NCI-H2196 treated with DMSO at 0.1 percent for 48 hours (cell line): ENCODE results near the gene MAN1B1.
"Not testable (repeated sequence)": the region's sequence is repeated elsewhere in the genome, so short reads cannot be mapped to it uniquely, and the experiment has no call there.

Experiments used
- DNase-seq: peaks from one replicate; lab custom pipeline; 2025; ENCODE audit not compliant: unreplicated experiment; lab: John Stamatoyannopoulos, UW

MAN1B1 gene

GRCh38 chr9:137126786-137127185 is 40.0 kb downstream of the MAN1B1 start:
- no peak for DNase-seq

GRCh38 chr9:137127301-137128157 is 40.7 kb downstream of the MAN1B1 start:
- no peak for DNase-seq

DNA sequence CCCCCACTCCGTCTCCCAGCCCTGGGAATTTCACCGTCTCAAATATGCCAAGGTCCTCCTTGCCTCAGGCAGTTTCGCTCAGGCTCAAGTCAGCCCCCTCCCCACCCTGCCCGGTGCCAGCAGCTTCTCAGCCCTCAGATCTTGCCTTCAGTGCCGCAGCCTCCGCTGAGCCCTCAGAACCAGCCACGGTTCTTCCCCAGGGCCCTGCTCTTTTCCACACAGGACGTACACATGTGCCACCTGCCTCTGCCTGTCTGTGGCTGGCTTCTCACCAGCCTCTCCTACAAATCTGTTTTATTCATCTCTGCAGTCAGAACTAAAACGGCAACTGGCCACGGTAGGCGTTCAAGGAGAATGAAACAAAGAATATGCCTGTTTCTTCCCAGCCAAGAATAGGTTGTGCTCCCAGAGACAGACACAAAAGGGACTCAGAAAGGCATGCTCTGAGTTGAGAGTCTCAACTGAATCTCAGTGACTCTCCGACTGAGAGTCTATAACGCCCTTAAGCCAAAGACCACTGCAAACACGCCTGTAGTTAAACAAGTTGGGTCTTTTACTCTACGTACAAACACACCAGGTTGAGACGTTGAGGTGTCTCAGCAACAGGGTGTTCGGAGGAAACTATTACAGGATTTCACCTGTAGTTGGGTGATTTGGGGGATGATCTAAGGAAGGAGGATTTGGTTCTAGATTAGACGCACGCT is 41.5 kb downstream of the MAN1B1 start:
- DNase-seq: no peak

DNA sequence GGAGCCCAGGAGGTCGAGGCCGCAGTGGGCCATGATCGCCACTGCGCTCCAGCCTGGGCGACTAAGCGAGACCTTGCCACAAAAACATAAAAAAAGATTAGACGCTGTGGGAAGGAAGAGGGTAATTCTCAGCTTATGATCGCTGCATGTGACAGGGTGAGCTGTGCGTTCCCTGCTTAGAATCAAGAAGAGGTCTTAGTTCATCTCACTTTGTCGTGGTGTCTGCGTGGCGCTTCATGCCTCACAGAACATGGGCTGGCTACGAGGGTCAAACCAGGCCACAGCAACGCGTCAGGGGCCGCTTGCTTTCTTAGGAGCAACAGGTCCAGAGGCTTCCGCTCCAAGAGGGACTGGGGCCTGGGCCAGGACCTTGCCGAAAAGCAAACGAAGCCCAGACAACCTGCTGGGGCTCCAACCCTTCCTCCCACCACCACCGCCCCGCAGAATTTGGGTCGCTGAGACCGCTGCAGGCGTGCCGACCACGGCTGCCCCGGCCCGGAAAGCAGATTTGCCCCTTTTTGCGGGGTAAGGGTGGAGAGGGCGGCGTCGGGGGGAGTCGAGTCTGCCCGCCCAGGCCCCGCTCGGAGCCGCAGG is 42.2 kb downstream of the MAN1B1 start:
- no peak for DNase-seq

DNA sequence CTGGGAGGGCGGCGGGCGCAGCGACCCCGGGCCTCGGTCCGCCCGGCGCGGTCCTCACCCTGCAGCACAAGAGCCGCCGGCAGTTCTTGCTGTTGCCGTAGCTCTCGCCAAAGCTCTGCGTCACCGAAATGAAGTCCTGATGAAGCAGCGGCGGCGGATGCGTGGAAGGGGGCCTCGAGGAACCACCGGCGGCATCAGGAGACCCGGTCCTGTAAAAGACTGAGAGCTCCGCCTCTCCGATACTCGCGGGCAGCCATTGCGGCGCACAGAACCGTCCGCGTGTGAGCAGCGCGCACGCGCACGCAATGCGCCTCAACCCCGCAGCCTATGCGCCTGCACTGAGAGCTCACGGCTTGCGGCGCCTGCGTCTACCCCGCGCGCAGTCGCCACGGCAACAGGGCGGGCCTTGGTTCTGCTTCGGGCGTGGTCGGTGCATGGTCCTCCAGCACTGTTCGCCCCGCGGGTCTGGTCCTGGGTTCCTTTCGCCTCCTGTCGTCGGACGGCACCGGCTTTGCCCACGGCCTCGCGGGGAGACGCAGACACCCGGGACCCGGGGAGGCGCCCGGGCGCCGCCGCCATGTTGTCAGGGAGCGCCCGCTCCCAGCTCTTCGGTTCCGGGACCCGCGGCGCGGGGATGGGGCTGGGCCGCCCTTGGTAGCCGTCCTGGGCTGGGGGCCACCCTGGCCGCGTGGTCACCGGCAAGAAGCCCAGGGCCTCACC is 42.8 kb downstream of the MAN1B1 start:
- peak; percentile 82 for DNase-seq

DNA sequence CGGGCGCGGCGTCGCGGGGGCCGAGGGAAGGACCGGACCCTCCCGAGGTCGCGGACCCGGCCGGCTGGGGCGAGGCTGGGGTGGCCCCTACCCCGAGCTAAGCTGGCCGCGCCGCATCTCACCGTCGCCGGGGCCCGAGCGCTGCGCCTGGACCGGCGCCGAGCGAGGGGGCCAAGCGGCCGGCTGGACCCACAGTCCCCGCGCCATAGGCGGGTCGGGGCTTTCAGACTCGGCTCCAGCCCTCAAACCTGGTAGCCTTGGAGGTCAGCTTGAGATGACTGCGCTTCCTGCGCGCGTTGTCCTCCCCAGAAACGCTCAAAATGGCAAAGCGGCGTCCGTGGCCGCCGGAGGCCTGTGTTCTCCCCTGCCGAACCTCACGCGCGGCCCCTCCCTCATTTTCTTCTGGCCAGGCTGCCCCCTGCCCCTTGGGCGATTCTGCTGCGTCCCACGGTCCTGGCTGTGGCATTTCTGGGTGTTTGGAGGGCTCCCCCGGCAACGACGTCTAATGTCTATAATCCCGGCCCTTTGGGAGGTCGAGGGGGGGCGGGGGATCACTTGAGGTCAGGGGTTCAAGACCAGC is 43.5 kb downstream of the MAN1B1 start:
- no peak for DNase-seq

GRCh38 chr9:137134191-137134590 is 47.4 kb downstream of the MAN1B1 start:
- DNase-seq: no peak

DNA sequence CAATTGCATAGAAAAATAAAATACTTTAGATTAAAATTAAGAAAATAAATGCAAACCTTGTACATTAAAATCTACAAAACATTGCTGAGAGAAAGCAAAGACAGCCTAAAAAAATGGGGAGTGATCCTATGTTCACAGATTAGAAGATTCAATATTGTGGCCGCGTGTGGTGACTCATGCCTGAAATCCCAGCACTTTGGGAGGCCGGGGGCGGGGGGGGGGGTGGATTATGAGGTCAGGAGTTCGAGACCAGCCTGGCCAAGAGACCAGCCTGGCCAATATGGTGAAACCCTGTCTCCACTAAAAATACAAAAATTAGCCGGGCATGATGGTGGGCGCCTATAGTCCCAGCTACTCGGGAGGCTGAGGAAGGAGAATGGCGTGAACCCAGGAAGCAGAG is 48.4 kb downstream of the MAN1B1 start:
- not testable (repeated sequence) for DNase-seq

DNA sequence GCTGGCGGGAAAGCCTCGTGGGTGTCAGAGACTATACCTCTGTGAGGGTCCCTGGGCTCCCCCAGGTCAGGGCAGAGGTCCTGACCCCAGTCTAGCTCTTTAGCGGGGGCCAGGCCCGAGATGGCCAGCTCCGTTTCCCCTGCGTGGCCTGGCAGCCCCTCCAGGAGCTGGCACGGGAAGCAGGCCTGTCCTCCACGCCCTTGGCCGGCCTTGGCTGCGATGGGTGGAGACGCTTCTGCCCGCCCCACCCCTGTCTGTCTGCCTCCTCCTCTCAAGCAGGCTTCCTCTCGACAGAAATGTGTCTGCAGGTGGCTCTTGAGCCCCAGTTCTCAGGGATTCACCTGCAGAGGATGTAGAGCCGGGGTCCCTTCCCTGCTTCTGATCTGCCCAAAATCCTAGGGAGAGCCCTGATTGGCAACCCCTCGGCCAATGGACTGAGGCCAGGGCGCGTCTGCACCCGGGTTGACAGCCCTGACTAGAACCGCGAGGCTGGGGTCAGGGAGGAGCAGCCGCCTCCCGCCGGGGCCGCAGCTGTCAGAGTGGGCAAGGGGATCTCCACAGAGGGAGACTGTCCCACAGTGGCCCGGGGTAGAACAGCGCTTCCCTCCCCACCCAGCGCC is 49.6 kb downstream of the MAN1B1 start:
- DNase-seq: no peak

DNA sequence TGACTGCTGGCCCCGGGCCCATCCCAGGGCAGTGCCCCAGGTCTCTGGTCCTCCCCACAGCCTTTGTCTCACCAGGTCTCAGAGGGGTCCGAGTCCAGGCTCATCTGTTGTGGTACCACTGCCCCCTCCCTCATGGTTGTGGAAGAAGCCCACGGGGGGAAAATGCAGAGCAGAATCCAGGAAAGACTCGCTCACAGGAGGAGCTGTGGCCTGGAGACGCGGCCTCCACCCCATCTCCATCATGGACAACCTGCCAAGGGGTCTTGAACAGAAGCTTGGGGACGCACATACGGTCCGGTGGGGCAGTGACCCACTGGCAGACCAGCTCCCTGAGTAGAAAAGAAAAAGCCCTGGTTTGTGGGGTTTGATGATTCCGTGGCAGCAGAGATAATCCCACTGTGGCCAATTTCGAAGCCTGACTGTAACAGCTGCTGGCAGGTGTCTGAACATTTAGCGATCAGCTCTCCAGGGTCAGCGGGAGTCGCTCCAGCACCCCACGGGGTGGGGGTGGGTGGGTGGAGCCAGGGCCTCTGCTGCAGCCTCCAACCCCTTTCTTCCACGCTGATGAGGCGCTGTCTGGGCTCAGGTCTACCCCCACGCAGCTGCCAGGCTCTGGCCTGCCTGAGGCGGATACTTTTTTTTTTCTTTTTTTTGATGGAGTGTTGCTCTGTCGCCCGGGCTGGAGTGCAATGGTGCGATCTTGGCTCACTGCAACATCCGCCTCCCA is 50.3 kb downstream of the MAN1B1 start:
- no peak for DNase-seq

DNA sequence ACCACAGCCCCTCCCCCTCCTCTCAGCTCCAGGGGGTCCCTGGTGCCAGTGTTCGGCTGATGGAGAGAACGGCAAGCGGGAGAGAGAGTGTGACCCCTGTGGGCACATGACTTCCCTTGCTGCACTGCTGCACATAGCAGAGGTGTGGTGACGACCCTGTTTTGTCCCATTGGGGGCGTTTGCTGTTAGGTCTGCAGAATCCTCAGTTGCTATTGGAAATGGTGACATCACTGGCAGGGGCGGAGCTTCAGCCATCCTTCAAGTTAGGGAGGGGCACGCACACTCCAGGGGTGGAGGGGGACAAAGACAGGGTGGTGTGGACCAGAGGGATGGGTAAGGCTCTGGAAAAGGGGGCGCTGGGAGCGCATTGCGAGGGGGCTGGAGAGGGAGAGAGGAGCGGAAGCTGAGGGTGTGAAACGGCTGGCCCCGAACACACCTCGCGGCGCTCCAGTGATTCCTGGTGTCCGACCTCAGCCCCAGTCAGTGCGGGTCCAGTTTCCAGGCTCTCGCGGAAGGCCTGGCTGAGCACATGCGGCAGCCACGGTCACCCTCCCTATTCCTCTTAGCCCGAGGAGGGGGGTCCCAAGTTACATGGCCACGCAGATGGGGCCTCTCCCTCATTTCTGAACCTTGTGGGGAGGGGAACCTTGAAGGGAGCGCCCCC is 51.4 kb downstream of the MAN1B1 start:
- DNase-seq: no peak

DNA sequence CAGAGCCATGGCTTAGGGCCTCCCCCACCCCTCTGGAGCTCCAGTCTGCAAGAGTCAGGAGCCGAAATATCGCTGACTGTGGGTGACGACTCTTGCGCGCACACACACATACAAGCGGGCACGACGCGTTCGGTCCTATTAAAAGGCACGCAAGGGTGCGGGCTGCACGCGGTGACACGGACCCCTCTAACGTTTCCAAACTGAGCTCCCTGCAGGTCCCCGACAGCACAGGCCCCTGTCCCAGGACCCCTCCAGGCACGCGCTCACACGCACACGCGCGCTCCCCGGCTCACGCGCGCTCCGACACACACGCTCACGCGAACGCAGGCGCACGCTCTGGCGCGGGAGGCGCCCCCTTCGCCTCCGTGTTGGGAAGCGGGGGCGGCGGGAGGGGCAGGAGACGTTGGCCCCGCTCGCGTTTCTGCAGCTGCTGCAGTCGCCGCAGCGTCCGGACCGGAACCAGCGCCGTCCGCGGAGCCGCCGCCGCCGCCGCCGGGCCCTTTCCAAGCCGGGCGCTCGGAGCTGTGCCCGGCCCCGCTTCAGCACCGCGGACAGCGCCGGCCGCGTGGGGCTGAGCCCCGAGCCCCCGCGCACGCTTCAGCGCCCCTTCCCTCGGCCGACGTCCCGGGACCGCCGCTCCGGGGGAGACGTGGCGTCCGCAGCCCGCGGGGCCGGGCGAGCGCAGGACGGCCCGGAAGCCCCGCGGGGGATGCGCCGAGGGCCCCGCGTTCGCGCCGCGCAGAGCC is 52.1 kb downstream of the MAN1B1 start, which contains the start of gene GRIN1:
Gene GRIN1 (plus strand): TSS at position 433 of the 746 bp plus-strand sequence. CDS start 333 bp downstream, outside the sequence.
- no peak for DNase-seq

- no peak for DNase-seq
Measured at GRCh38 chr9:137139468-137140150, 52.8 kb downstream of the MAN1B1 start.

GRCh38 chr9:137140151-137141012 is 53.6 kb downstream of the MAN1B1 start:
- no peak for DNase-seq

DNA sequence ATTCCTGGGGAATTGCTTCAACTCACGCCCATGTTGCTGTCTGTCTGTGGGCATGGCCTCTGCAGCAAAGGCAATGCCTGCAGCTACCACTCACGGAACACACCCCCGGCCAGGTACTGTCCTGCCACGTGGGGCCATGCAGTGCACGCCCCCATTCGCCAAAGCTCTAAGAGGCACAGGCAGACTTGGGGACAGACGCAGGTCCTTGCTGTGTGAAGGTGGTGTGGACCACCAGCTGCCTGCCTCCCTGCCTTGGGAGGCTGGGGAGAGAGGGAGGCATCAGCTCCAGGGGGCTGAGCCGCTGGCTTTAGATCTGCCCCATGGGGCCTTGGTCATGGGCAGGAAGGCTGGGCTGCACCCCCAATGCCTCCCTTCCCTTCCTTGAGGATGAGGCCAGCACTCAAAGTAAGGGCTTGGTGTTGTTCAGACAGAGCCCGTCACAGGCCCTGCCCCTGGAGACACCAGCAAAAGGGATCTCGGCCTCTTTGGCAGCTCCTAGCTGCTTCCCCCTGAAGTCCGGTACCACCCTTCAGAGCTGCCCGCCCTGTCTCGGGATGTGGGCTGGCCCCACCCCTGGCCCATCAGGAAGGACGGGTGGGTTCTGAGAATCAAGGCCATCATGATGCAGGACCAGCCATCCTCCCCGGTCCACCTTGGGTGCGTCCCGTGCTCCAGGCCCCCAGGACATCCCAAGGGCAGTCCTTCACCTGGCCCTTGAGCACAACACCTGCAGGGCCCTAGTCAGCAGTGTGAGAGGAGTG is 54.4 kb downstream of the MAN1B1 start:
- DNase-seq: no peak
